Caco-2 (cell line): ENCODE data around the gene FIGNL2. TPM values are rescaled to one million over a fixed set of nuclear protein-coding genes. Genes with fewer than 3 reads are reported as not detected.

Source experiments
- BruUV-seq: library from RNA; stranded (reverse); fragments of 400-500 nt; replicated peaks from 2 replicates; lab custom pipeline; 2021; lab: Mats Ljungman, UMichigan
- CTCF ChIA-PET: fragments of 300-600 bp; sonication (Branson Sonifier 250); formaldehyde crosslinking; loops from one replicate; lab custom pipeline; 2022; ENCODE audit warnings: antibody characterized with exemption; lab: Charles Lee
- POLR2A ChIA-PET: fragments of 300-600 bp; sonication (Branson Sonifier 250); formaldehyde crosslinking; loops from one replicate; lab custom pipeline; 2022; ENCODE audit warnings: antibody characterized with exemption; lab: Charles Lee
- DNase-seq, 2 experiments: peaks; one replicate each; pipeline versions ENCODE4 v3.0.0 to v3.0.0-alpha.2; 2020 to 2022
- H3K27me3 ChIP-seq: replicated peaks from 2 replicates; pipeline ENCODE4 v1.6.0; 2011; ENCODE audit warnings: low read length; ENCODE audit not compliant: control insufficient read depth, insufficient read depth
- H3K36me3 ChIP-seq: 2 replicates; pipeline ENCODE4 v1.5.1; 2011; ENCODE audit warnings: low read length; ENCODE audit not compliant: control insufficient read depth, insufficient read depth
- H3K4me1 ChIP-seq: fragments of 250-450 bp; sonication (Bioruptor Pico); 2 replicates; pipeline ENCODE4 v1.5.1; 2020; ENCODE audit warnings: mild to moderate bottlenecking
- H3K4me3 ChIP-seq: 2 replicates; pipeline ENCODE4 v1.5.1; 2011; ENCODE audit warnings: low read depth, mild to moderate bottlenecking, control low read depth, low read length
- H3K9me3 ChIP-seq: fragments of 250-450 bp; sonication (Bioruptor Pico); 2 replicates; pipeline ENCODE4 v1.5.1; 2020; ENCODE audit warnings: mild to moderate bottlenecking, moderate library complexity
- H3K27ac Mint-ChIP-seq: one replicate; pipeline ENCODE4 v1.8.0; 2022; ENCODE audit warnings: mixed read lengths; ENCODE audit not compliant: unreplicated experiment
- H3K27me3 Mint-ChIP-seq: one replicate; pipeline ENCODE4 v1.8.0; 2022; ENCODE audit warnings: mixed read lengths; ENCODE audit not compliant: insufficient read depth, unreplicated experiment
- H3K36me3 Mint-ChIP-seq: one replicate; pipeline ENCODE4 v1.8.0; 2022; ENCODE audit warnings: mild to moderate bottlenecking, mixed read lengths; ENCODE audit not compliant: insufficient read depth, unreplicated experiment
- H3K4me1 Mint-ChIP-seq: one replicate; pipeline ENCODE4 v1.8.0; 2022; ENCODE audit warnings: low read depth, mixed read lengths; ENCODE audit not compliant: unreplicated experiment
- H3K4me3 Mint-ChIP-seq: one replicate; pipeline ENCODE4 v1.8.0; 2022; ENCODE audit warnings: mild to moderate bottlenecking, moderate library complexity, mixed read lengths; ENCODE audit not compliant: unreplicated experiment
- H3K9me3 Mint-ChIP-seq: one replicate; pipeline ENCODE4 v1.8.0; 2022; ENCODE audit warnings: mixed read lengths; ENCODE audit not compliant: unreplicated experiment
- CTCF ChIP-seq, 2 experiments: fragments of 200-600 bp in 1 of 2; IDR thresholded peaks; 1 replicate in 1 of 2; 2 replicates in 1 of 2; pipeline versions ENCODE4 v1.5.1 to v1.8.0; 2011 to 2022; ENCODE audit warnings: antibody characterized with exemption in 1 of 2, control low read depth in 1 of 2, inconsistent platforms in 1 of 2, low read depth in 1 of 2, low read length in 1 of 2, mild to moderate bottlenecking in 1 of 2, moderate library complexity in 1 of 2; ENCODE audit not compliant: insufficient read depth in 1 of 2, severe bottlenecking in 1 of 2, unreplicated experiment in 1 of 2
- intact Hi-C: fragments of 100-400 bp; cut with micrococcal nuclease; formaldehyde crosslinking; loops from one replicate; pipeline ENCODE4 v1.10.0; 2022; ENCODE audit not compliant: unreplicated experiment
- total RNA-seq: library from RNA; stranded (reverse); gene quantifications from 2 replicates; pipeline ENCODE4 v1.2.3, GENCODE V29; 2022

The FIGNL2 gene
- total RNA-seq, 1 experiment from 2014 or later: 3.6 TPM

GRCh38 chr12:51825216-51825615 is 23.3 kb downstream of the FIGNL2 start:
- no peak overlapping the region for H3K27ac Mint-ChIP-seq
- H3K4me3 ChIP-seq: no peak overlapping the region
- H3K36me3 Mint-ChIP-seq: no peaks in the 10 kb centered on the region
- no peak for DNase-seq
- 0 out of 2 replicates have a peak, but pooled peaks cover 4% of the 10 kb centered on the region for H3K4me1 ChIP-seq
- no peaks in the 10 kb centered on the region for H3K9me3 Mint-ChIP-seq
- H3K4me3 Mint-ChIP-seq: no peak overlapping the region
- no peaks in the 10 kb centered on the region for H3K27me3 Mint-ChIP-seq
- ChIA-PET CTCF (interaction anchor here (0.7 to 0.8 kb wide), 2 partner anchors 50 to 318 kb away, joined by 4 read pairs; no protein-coding TSS in a partner anchor), POLR2A (no interaction called here)
- BruUV-seq: no TSS peak
- no peak for TF ChIP-seq CTCF (IDR thresholded peaks at IDR 0.05; ENCODE audit: insufficient read depth in 1 of 2, low read depth in 1 of 2, low read length in 1 of 2, severe bottlenecking in 1 of 2, unreplicated experiment in 1 of 2)
- H3K9me3 ChIP-seq: no peaks in the 10 kb centered on the region
- intact Hi-C loops: loop anchor here (2.0 kb wide), 1 partner anchor 20 kb away; no protein-coding TSS in a partner anchor
- H3K36me3 ChIP-seq: no peaks in the 10 kb centered on the region
- no peaks in the 10 kb centered on the region for H3K27me3 ChIP-seq
- H3K4me1 Mint-ChIP-seq: no peaks in the 10 kb centered on the region

- H3K4me1 ChIP-seq: 0 out of 2 replicates have a peak, but pooled peaks cover 4% of the 10 kb centered on the region
- H3K9me3 ChIP-seq: no peaks in the 10 kb centered on the region
- Mint-ChIP-seq H3K4me3 (no peak overlapping the region), H3K27me3 (no peaks in the 10 kb centered on the region), H3K36me3 (no peaks in the 10 kb centered on the region), H3K9me3 (no peaks in the 10 kb centered on the region), H3K27ac (no peak overlapping the region), H3K4me1 (no peaks in the 10 kb centered on the region)
- DNase-seq: peak in 1 of 2 experiments; percentile 73
- no peaks in the 10 kb centered on the region for H3K27me3 ChIP-seq
- ChIA-PET CTCF (interaction anchor here (0.6 to 1.9 kb wide), 34 partner anchors 7 to 433 kb away, joined by 3 to 27 read pairs (median 4); partner anchors contain the start of genes FIGNL2 and GALNT6), POLR2A (interaction anchor here (0.5 to 0.8 kb wide), 2 partner anchors 32 to 516 kb away, joined by 4 to 7 read pairs; no protein-coding TSS in a partner anchor)
- no peak overlapping the region for H3K4me3 ChIP-seq
- no TSS peak for BruUV-seq
- TF ChIP-seq CTCF (IDR thresholded peaks at IDR 0.05; ENCODE audit: insufficient read depth in 1 of 2, low read depth in 1 of 2, low read length in 1 of 2, severe bottlenecking in 1 of 2, unreplicated experiment in 1 of 2): peak; percentile 66 to 67
- intact Hi-C loops: loop anchor here (1.0 to 2.0 kb wide), 3 partner anchors 21 to 403 kb away; no protein-coding TSS in a partner anchor
- H3K36me3 ChIP-seq: no peaks in the 10 kb centered on the region
Measured at GRCh38 chr12:51823875-51824565, 24.5 kb downstream of the FIGNL2 start.

GRCh38 chr12:51822956-51823355 is 25.6 kb downstream of the FIGNL2 start:
- TF ChIP-seq CTCF (IDR thresholded peaks at IDR 0.05; ENCODE audit: insufficient read depth in 1 of 2, low read depth in 1 of 2, low read length in 1 of 2, severe bottlenecking in 1 of 2, unreplicated experiment in 1 of 2): no peak
- intact Hi-C loops: no loop called here
- H3K36me3 Mint-ChIP-seq: no peaks in the 10 kb centered on the region
- H3K9me3 Mint-ChIP-seq: no peaks in the 10 kb centered on the region
- Histone ChIP-seq H3K4me1 (0 out of 2 replicates have a peak, but pooled peaks cover 4% of the 10 kb centered on the region), H3K27me3 (no peaks in the 10 kb centered on the region), H3K36me3 (no peaks in the 10 kb centered on the region), H3K9me3 (no peaks in the 10 kb centered on the region), H3K4me3 (no peak overlapping the region)
- no TSS peak for BruUV-seq
- no peak overlapping the region for H3K27ac Mint-ChIP-seq
- POLR2A ChIA-PET: no interaction called here
- CTCF ChIA-PET: interaction anchor here (1.0 to 1.9 kb wide), 7 partner anchors 9 to 286 kb away, joined by 3 to 18 read pairs (median 4); a partner anchor contains a TSS
- DNase-seq: no peak
- no peak overlapping the region for H3K4me3 Mint-ChIP-seq
- no peaks in the 10 kb centered on the region for H3K27me3 Mint-ChIP-seq
- H3K4me1 Mint-ChIP-seq: no peaks in the 10 kb centered on the region
